HCT116 (cell line): ENCODE data around the gene PMAIP1.

ENCODE experiments used
- CEBPB ChIP-seq: IDR thresholded peaks from 2 replicates; pipeline ENCODE4 v1.6.1; 2012; ENCODE audit warnings: low read depth
- EZH2 ChIP-seq: fragments of 200-600 bp; sonication (generic); IDR thresholded peaks from 2 replicates; pipeline ENCODE4 v1.6.1; 2017; ENCODE audit warnings: antibody characterized with exemption, mixed run types
- POLR2A ChIP-seq: IDR thresholded peaks from 2 replicates; pipeline ENCODE4 v1.7.0; 2011; ENCODE audit warnings: borderline replicate concordance; ENCODE audit not compliant: insufficient read depth, insufficient read length; ENCODE audit errors: extremely low read depth
- POLR2AphosphoS5 ChIP-seq: IDR thresholded peaks from 2 replicates; pipeline ENCODE4 v1.6.1; 2011; ENCODE audit warnings: mild to moderate bottlenecking, low read depth, low read length, moderate library complexity
- RAD21 ChIP-seq: IDR thresholded peaks from 2 replicates; pipeline ENCODE4 v1.6.1; 2012; ENCODE audit warnings: low read depth, mild to moderate bottlenecking
- SP1 ChIP-seq: IDR thresholded peaks from 2 replicates; pipeline ENCODE4 v1.6.1; 2012; ENCODE audit warnings: low read depth
- SRF ChIP-seq: IDR thresholded peaks from 2 replicates; pipeline ENCODE4 v1.6.1; 2012; ENCODE audit warnings: low read depth
- TCF7L2 ChIP-seq: IDR thresholded peaks from 2 replicates; pipeline ENCODE4 v1.7.0; 2011; ENCODE audit warnings: borderline replicate concordance, inconsistent platforms; ENCODE audit not compliant: insufficient read depth, insufficient read length; ENCODE audit errors: extremely low read depth
- YY1 ChIP-seq: IDR thresholded peaks from 2 replicates; pipeline ENCODE4 v1.6.1; 2011; ENCODE audit warnings: low read length, low read depth, moderate library complexity, mild to moderate bottlenecking; ENCODE audit not compliant: insufficient replicate concordance; ENCODE audit errors: extremely low read depth
- ZNF274 ChIP-seq: fragments of 200-500 bp; sonication (Bioruptor generic); IDR thresholded peaks from 2 replicates; pipeline ENCODE4 v1.6.1; 2014; ENCODE audit warnings: mild to moderate bottlenecking, low read depth, low read length, inconsistent platforms
- TF ChIP-seq, protein P1 (sequence below), 3 experiments: fragments of 200-600 bp in 1 of 3; sonication (generic) in 1 of 3; IDR thresholded peaks in 2 of 3; conservative IDR thresholded peaks in 1 of 3; 2 replicates each; pipeline ENCODE4 v1.5.1; 2012 to 2017; ENCODE audit warnings: low read depth in 2 of 3, low read length in 2 of 3, antibody characterized with exemption in 1 of 3, borderline replicate concordance in 1 of 3, control low read depth in 1 of 3, mild to moderate bottlenecking in 1 of 3, mixed read lengths in 1 of 3, mixed run types in 1 of 3, moderate library complexity in 1 of 3; ENCODE audit not compliant: insufficient read depth in 1 of 3
- TF ChIP-seq, protein P2 (sequence below): IDR thresholded peaks from 2 replicates; pipeline ENCODE4 v1.6.1; 2012; ENCODE audit warnings: low read depth

DNA sequence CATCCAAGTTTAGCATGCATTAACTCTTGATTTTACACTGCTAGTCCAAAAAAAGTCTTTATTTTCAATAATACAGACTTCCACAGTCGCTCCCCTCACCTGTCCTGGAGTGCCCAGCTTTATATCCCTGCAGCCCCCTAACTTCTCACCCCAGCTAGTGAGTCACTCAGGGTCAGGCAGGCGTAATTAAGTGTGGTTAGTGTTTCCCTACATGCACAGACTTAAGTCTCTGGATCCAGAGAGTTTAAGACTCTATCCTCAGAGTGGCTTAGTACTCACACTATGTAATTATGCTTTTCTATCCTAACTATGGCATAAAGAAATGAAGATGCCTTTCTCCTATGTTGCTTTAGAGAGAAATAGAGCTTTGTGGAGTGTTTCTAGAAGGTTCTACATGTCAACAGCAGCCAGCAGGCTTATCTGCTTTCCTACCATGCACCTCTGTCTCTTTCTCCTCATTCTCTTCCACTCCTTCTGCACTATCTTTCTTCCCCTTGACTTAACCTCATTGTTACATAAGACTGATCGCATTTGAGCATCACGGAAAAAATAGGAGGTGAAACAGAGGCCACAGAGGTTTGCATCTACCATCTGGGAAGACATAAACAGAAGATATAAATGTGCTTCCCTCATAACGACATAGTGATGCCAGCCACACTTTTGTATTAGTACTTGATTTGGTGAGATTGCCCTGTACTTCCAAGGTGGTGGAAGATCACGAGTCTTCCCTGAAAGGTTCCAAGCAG, 34.4 kb upstream of the PMAIP1 start:
- TF ChIP-seq EZH2: no peak
- TF ChIP-seq POLR2A: no peak
- TF ChIP-seq, protein P1, sequence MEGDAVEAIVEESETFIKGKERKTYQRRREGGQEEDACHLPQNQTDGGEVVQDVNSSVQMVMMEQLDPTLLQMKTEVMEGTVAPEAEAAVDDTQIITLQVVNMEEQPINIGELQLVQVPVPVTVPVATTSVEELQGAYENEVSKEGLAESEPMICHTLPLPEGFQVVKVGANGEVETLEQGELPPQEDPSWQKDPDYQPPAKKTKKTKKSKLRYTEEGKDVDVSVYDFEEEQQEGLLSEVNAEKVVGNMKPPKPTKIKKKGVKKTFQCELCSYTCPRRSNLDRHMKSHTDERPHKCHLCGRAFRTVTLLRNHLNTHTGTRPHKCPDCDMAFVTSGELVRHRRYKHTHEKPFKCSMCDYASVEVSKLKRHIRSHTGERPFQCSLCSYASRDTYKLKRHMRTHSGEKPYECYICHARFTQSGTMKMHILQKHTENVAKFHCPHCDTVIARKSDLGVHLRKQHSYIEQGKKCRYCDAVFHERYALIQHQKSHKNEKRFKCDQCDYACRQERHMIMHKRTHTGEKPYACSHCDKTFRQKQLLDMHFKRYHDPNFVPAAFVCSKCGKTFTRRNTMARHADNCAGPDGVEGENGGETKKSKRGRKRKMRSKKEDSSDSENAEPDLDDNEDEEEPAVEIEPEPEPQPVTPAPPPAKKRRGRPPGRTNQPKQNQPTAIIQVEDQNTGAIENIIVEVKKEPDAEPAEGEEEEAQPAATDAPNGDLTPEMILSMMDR (IDR thresholded peaks at IDR 0.05 in 2 of 3, conservative IDR thresholded peaks at IDR 0.05 in 1 of 3; ENCODE audit: borderline replicate concordance in 1 of 3, insufficient read depth in 1 of 3, low read depth in 2 of 3, low read length in 2 of 3): no peak
- TF ChIP-seq SP1: no peak
- TF ChIP-seq CEBPB: no peak
- no peak for TF ChIP-seq TCF7L2
- no peak for TF ChIP-seq POLR2AphosphoS5
- TF ChIP-seq YY1: no peak
- TF ChIP-seq, protein P2, sequence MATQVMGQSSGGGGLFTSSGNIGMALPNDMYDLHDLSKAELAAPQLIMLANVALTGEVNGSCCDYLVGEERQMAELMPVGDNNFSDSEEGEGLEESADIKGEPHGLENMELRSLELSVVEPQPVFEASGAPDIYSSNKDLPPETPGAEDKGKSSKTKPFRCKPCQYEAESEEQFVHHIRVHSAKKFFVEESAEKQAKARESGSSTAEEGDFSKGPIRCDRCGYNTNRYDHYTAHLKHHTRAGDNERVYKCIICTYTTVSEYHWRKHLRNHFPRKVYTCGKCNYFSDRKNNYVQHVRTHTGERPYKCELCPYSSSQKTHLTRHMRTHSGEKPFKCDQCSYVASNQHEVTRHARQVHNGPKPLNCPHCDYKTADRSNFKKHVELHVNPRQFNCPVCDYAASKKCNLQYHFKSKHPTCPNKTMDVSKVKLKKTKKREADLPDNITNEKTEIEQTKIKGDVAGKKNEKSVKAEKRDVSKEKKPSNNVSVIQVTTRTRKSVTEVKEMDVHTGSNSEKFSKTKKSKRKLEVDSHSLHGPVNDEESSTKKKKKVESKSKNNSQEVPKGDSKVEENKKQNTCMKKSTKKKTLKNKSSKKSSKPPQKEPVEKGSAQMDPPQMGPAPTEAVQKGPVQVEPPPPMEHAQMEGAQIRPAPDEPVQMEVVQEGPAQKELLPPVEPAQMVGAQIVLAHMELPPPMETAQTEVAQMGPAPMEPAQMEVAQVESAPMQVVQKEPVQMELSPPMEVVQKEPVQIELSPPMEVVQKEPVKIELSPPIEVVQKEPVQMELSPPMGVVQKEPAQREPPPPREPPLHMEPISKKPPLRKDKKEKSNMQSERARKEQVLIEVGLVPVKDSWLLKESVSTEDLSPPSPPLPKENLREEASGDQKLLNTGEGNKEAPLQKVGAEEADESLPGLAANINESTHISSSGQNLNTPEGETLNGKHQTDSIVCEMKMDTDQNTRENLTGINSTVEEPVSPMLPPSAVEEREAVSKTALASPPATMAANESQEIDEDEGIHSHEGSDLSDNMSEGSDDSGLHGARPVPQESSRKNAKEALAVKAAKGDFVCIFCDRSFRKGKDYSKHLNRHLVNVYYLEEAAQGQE: no peak
- TF ChIP-seq SRF: no peak
- TF ChIP-seq ZNF274: no peak
- TF ChIP-seq RAD21: no peak
